GM10847 (cell line): ENCODE measurements around the gene IL1R2.

ENCODE experiments used
- POLR2A ChIP-seq: IDR thresholded peaks from 2 replicates; pipeline ENCODE4 v1.6.1; 2011; ENCODE audit not compliant: insufficient read length; ENCODE audit errors: extremely low read depth

The IL1R2 gene

GRCh38 chr2:102051692-102052277 is 60.0 kb downstream of the IL1R2 start:
- TF ChIP-seq POLR2A = no peak

- no peak for TF ChIP-seq POLR2A
Observed at GRCh38 chr2:102052365-102052764, 60.6 kb downstream of the IL1R2 start.

- no peak for TF ChIP-seq POLR2A
Observed at GRCh38 chr2:102053096-102053495, 61.3 kb downstream of the IL1R2 start.

- no peak for TF ChIP-seq POLR2A
Observed at GRCh38 chr2:102055346-102055990, 63.7 kb downstream of the IL1R2 start.

- TF ChIP-seq POLR2A = no peak
Observed at GRCh38 chr2:102056079-102056581, 64.4 kb downstream of the IL1R2 start.

- TF ChIP-seq POLR2A = no peak
Observed at GRCh38 chr2:102057502-102058292, 65.9 kb downstream of the IL1R2 start.

GRCh38 chr2:102058293-102058833 is 66.6 kb downstream of the IL1R2 start:
- TF ChIP-seq POLR2A = no peak

GRCh38 chr2:102059151-102059550 is 67.4 kb downstream of the IL1R2 start:
- no peak for TF ChIP-seq POLR2A

- no peak for TF ChIP-seq POLR2A
Observed at GRCh38 chr2:102060047-102060446, 68.3 kb downstream of the IL1R2 start.

- TF ChIP-seq POLR2A = no peak
Observed at GRCh38 chr2:102060792-102061191, 69.0 kb downstream of the IL1R2 start.

GRCh38 chr2:102061286-102061699 is 69.5 kb downstream of the IL1R2 start:
- no peak for TF ChIP-seq POLR2A

- no peak for TF ChIP-seq POLR2A
Observed at GRCh38 chr2:102061962-102062795, 70.4 kb downstream of the IL1R2 start.

GRCh38 chr2:102062802-102063201 is 71.0 kb downstream of the IL1R2 start:
- no peak for TF ChIP-seq POLR2A

GRCh38 chr2:102063487-102063911 is 71.7 kb downstream of the IL1R2 start:
- no peak for TF ChIP-seq POLR2A

GRCh38 chr2:102063941-102064678 is 72.3 kb downstream of the IL1R2 start:
- no peak for TF ChIP-seq POLR2A
